SK-N-SH (cell line): ENCODE measurements around the gene SSR4.
A peak's percentile ranks its signal among the peaks of the same experiment; 100 is the strongest.

Experiments
- CTCF ChIP-seq: fragments of 200-600 bp; sonication (generic); IDR thresholded peaks from 2 replicates; pipeline ENCODE4 v1.6.1; 2017; ENCODE audit warnings: antibody characterized with exemption, mild to moderate bottlenecking, moderate library complexity
- GABPA ChIP-seq: IDR thresholded peaks from 2 replicates; pipeline ENCODE4 v1.4.0; 2012; ENCODE audit warnings: low read depth, mild to moderate bottlenecking
- JUND ChIP-seq: IDR thresholded peaks from 2 replicates; pipeline ENCODE4 v1.4.0; 2012
- MEF2A ChIP-seq: IDR thresholded peaks from 2 replicates; pipeline ENCODE4 v1.4.0; 2012; ENCODE audit warnings: low read depth, borderline replicate concordance
- NFIC ChIP-seq: IDR thresholded peaks from 2 replicates; pipeline ENCODE4 v1.4.0; 2012; ENCODE audit warnings: borderline replicate concordance
- POLR2AphosphoS5 ChIP-seq: IDR thresholded peaks from 2 replicates; pipeline ENCODE4 v1.6.1; 2012; ENCODE audit warnings: low read depth, low read length
- RAD21 ChIP-seq: IDR thresholded peaks from 2 replicates; pipeline ENCODE4 v1.6.1; 2012; ENCODE audit warnings: mild to moderate bottlenecking, low read length
- RCOR1 ChIP-seq: fragments of 150-350 bp; IDR thresholded peaks from 2 replicates; pipeline ENCODE4 v1.6.1; 2017; ENCODE audit warnings: antibody characterized with exemption, low read length
- REST ChIP-seq: IDR thresholded peaks from 2 replicates; pipeline ENCODE4 v1.6.1; 2012; ENCODE audit warnings: mild to moderate bottlenecking, low read depth, low read length, moderate library complexity
- RFX5 ChIP-seq: IDR thresholded peaks from 2 replicates; pipeline ENCODE4 v1.6.1; 2012; ENCODE audit warnings: mild to moderate bottlenecking, improper control_type of control experiment, low read length
- TCF12 ChIP-seq: IDR thresholded peaks from 2 replicates; pipeline ENCODE4 v1.4.0; 2012
- TEAD4 ChIP-seq: IDR thresholded peaks from 2 replicates; pipeline ENCODE4 v1.4.0; 2012; ENCODE audit warnings: mild to moderate bottlenecking, borderline replicate concordance; ENCODE audit not compliant: insufficient read depth
- USF2 ChIP-seq: fragments of 150-350 bp; IDR thresholded peaks from 2 replicates; pipeline ENCODE4 v1.6.1; 2017; ENCODE audit warnings: antibody characterized with exemption, low read length, low read depth, borderline replicate concordance

- TF ChIP-seq NFIC (no peak), RAD21 (no peak), CTCF (0 out of 2 replicates have a peak, but pooled peaks have one; percentile 9), POLR2AphosphoS5 (no peak), RCOR1 (no peak), TCF12 (no peak), REST (no peak), GABPA (no peak), USF2 (no peak), MEF2A (no peak), RFX5 (no peak), JUND (no peak), TEAD4 (no peak)
These were observed 34.5 kb downstream of the SSR4 start for GRCh38 chrX:153828723-153829548.
